GM21528 (cell line): Measurements from ENCODE around the gene TXNRD2.
"Not testable (repeated sequence)": the region's sequence is repeated elsewhere in the genome, so short reads cannot be mapped to it uniquely, and the experiment has no call there.

Experiments used
- ATAC-seq: cut with Tn5 transposase; IDR thresholded peaks from one replicate; pipeline ENCODE4 v1.9.1; 2021; ENCODE audit warnings: mild to moderate bottlenecking, moderate library complexity; ENCODE audit not compliant: unreplicated experiment, low FRiP score

Gene TXNRD2

DNA sequence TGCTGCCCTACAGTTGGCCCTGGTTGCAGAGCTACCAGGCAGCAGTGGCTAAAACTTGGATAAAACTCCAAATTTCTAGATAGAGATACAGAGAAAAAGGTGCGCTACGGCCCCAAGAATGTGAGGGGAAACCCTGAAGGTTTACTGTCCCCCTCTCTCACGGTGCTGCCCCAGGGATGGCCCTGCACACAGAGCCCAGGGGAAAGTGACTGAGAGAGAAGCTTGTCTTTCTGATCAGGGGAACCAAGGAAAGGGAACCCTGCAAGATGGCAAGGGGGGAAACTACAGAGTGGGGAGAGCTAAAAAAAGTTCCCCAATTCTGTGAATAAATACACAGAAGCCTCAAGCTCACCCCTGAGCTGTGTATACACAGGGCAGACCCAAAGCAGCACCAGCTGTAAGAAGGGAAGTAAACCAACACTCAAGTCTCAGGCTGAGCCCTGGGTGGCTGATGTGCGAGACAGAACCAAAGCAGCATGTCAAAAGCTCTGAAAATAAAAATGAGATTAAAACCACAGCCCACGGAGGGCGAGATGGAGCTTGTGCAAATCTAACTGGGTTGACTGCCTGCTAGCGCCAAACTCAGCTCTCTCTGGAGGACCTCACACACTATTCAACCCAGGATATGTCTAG is 109.0 kb downstream of the TXNRD2 start:
- ATAC-seq, result no peak

- ATAC-seq, result not testable (repeated sequence)
Observed at GRCh38 chr22:19831979-19832378, 109.6 kb downstream of the TXNRD2 start.

- ATAC-seq, result no peak
Observed at GRCh38 chr22:19831016-19831415, 110.6 kb downstream of the TXNRD2 start.

DNA sequence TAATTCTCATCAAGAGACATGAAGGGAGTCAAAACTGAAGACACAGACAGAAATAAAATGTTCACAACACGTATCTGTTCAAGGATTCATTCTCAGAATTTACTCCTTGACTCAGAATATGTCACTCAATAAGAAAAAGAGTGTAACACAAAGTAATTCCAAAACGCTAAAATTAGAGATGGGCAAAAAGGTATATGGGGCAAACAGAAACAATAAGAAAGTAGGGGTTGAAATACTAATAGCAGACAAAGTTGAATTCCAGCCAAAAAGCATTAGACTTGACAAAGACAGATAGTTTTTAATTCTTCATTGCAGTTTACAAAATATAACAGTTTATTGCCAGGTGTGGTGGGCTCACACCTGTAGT is 113.6 kb downstream of the TXNRD2 start:
- ATAC-seq, result no peak

DNA sequence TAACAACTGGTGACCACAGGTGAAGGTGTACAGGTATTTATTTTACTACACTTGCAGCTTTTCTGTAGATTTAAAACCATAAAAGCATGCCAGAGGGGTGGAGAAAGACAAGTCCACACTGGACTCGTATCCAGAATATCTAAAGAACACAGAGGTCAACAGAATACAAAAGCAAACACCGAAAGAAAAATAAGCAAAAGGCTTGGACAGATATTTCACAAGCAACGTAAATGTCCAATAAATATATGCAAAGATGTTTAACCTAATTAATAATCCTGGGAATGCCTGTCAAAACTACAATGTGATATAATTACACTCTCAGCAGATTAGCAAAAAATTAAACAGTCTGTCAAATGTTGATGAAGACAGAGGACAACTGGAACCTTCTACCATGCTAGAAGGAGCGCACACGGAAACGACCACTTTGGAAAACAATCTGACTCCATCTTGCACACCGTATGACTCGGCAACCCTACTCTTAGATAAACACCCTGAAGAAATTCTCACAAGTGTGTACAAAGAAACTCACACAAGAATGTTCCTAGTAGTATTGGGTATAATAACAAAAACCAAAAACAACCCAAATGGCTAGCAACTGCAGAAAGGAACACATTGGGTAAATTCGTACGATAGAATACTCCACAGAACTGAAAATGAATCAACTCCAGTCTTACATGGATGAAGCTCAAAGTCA is 114.1 kb downstream of the TXNRD2 start:
- no peak for ATAC-seq

DNA sequence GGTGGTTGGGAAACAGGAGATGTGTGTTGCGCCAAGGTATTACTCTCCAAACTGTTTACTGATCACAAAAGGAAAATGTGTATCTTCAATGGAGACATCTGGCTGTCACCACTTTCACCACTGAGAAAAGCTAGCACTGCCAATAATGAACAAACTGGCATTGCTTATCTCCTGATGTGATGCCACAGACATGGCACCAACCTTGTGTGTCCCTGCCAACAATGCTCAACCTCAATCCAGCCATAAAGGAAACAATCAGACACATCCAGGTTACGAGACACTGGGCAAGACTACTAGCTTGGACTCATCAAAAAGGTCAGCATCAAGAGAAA is 115.0 kb downstream of the TXNRD2 start:
- no peak for ATAC-seq

- no peak for ATAC-seq
Observed at GRCh38 chr22:19825904-19826618, 115.6 kb downstream of the TXNRD2 start.
